Dedifferentiated amniotic fluid mesenchymal stem cell (primary cell): ENCODE data around the gene PCYT2.

Source experiments
- DNase-seq: peaks from one replicate; pipeline ENCODE4 v3.0.0-alpha.2; 2016; ENCODE audit errors: extremely low spot score

PCYT2 gene

DNA sequence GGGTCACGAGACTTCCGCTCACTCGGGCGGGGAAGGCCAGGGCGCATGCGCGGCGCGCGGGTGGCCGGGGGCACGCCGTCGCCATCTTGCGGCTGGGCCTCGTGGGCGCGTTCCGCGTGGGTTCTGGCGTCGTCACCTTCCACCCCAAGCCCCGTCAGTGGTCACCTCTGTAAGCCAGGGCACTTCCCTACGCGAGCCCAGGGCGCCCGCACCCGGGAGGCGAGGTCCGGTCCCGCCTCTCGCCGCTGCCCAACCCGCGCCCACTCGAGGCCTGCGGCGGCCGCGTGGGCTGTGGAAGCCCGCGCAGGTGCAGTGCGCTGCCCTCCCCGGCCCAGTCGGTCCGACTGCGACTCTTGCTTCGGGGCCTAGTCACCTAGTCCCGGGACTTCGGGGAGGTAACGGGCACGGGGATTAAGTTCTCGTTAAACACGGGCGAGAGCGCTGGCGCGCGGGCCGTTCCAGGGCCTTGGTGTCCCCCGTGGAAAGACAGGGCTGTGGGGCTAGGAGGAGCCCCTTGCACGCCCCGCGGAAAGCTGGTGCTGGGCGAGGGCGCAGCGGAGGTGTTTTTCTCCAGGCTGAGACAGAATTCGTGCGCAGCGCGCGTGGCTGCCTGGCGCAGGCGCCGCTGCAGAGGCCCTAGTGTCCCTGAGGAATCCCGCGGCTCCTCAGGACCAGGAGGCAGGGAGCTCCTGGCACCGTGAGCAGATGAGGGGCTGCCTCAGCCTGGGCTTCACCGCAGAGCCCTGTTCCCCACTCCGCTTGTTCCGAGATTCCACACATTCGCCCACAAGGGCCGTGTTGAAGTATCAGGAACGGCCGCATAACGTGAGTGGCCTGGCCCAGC lies 39.6 kb downstream of the PCYT2 start:
- DNase-seq, result peak; percentile 81

DNA sequence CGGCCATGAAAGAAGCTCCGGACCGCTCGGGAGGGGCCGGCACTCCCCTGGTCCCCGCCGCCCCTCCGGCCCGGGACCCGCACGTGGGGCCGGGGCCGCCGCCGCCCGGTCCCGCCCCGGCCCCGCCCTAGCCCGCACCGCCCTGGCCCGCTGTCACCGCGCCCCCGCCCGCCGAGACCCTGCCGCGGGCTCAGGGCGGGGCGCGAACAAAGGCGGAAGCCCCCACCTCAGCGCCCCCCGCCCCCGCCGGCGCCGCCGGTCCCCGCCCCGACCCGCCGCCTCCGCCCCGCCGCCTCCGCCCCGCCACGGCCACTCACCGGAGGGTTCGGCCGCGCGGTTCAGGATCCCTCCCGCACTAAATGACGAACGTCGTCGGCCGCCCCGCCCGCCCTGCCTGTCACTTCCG lies 40.2 kb downstream of the PCYT2 start, which contains the start of gene ARHGDIA:
TSS of gene ARHGDIA (minus strand) at position 357 of the 406 bp plus-strand sequence. CDS start 1,407 bp downstream, outside the sequence.
- DNase-seq, result no peak

DNA sequence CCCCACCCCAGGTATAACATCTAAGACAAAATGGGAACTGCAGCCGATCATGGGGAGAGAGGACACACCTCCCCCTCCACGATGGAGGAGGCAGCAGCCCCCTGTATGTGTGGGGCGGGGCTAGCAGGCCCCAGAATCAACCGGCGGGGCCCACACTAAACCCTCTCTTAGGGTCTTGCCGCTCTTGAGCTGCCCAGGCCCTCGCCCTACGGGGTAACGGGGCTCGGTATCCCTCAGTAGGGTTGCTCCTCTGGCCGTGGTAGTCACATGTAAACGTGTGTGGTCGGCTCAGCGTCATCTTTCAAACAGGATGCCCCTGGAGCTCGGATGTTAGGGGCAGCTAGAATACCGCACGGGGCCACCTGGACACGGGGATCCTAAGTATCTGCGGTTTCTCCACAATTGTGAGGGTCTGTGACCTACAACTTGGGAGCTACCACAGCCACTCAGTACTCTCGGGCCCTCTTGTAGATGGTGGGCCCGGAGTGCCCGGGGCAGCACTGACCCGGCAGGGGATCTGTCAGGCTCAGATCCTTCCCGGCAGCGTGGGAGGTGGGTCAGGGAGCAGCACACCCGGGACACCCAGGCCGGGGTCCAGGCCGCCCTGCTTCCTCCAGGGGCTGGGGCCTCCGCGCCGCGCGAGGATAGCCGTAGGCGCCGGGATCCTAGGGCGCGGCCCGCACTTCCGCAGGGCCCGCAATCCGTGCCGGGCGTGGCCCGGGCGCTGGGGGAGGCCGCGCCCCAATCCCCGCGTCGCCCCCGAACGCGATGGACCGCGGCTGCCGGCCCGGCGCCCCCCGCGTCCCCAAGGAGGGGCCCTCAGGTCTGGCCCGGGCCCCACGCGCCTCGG lies 40.8 kb downstream of the PCYT2 start:
- DNase-seq, result no peak

DNA sequence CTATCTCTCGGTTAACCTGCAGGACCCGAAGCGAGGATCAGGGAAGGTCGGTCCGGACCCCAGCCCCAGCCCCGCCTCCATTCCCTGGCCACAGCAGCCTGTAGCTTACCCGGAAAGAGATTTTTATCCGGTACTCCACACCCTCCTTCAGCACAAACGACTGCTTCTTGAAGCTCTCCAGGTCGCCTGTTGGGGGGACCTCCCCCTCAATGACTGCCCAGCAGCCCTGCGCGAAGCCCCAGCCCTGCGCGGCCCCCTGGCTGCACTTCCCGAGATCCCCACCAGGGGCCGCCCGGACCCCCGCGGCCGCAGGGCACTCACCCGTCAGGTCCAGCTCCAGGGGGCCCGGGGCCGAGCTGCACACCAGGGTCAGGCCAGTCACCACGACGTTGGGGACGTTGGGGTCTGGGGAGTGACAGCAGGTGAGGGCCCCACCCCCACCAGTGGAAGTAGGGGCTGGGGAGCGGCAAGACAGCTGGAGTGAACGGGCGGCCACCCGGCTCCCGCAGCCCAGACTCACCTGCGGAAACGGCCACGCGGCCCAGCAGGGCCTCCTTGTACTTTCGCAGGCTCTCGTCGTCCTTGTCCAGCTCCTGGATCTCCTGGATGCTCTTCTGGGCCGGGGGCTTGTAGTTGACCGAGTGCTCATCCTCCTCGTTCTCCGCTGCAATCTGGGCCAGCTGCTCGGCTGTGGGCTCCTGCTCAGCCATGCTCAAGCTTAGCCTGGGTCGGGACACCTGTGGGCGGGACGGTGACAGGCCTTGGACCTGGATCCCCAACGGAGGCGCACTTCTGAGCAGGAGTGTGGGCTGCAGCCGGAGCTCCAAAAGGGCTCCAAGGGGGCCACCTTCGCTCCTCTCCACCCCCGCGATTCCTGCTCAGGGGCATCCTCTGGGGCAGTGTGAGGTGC lies 41.7 kb downstream of the PCYT2 start:
- no peak for DNase-seq

DNA sequence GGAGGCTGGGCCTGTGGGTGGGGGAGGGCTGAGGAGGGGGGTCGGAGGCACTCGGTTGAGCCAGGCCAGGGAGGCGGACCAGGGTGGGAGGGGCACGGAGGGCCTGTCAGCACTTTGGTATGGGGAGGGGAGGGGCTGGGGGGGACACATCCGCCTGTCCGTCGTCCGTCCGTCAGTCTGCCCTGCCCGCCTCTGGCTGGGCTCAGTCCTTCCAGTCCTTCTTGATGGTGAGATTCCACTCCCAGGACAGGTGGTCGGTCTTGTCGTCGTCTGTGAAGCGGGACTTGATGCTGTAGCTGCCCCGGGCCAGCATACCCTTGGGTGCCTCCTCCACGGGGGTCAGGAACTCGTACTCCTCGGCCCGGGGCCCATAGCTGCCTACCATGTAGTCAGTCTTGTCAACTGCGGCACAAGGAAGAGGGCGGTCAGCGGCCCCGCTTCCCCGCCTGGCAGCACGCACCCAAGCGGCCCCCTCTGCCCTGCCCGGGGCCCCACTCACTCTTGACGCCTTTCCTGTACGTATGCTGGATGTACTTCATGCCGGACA lies 42.5 kb downstream of the PCYT2 start:
- DNase-seq, result peak; percentile 58

DNA sequence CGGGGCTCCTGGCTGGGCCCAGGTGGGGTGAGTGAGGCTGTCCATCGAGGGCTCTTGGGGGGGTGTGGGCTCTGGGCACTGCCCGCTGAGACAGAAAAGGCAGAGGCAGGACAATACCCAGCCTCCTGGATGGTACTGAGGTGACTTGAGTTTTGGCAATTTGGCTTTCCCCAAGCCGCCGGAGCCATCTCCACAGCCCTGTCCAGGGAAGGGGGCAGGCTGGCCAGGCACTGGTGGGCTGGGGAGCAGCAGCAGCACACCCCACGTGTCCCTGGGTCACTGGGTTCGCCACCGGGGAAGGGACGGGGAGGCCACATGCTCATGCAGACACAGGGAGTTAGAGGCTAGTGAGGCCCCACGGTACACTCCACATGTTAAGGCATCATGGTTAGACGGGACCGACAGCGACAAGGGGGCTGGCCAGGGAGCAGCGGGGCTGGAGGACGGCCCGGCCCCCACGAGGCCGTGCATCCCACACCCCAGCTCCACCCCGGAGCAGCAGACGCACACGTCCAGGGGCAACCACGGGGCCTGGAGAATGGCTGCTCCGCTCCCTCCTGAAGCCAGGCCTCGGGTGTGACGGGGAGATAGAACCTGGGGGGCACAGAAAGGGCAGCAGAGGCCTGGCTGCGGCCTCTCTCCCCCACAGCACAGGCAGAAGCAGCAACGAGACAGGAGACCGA lies 43.1 kb downstream of the PCYT2 start:
- no peak for DNase-seq

DNA sequence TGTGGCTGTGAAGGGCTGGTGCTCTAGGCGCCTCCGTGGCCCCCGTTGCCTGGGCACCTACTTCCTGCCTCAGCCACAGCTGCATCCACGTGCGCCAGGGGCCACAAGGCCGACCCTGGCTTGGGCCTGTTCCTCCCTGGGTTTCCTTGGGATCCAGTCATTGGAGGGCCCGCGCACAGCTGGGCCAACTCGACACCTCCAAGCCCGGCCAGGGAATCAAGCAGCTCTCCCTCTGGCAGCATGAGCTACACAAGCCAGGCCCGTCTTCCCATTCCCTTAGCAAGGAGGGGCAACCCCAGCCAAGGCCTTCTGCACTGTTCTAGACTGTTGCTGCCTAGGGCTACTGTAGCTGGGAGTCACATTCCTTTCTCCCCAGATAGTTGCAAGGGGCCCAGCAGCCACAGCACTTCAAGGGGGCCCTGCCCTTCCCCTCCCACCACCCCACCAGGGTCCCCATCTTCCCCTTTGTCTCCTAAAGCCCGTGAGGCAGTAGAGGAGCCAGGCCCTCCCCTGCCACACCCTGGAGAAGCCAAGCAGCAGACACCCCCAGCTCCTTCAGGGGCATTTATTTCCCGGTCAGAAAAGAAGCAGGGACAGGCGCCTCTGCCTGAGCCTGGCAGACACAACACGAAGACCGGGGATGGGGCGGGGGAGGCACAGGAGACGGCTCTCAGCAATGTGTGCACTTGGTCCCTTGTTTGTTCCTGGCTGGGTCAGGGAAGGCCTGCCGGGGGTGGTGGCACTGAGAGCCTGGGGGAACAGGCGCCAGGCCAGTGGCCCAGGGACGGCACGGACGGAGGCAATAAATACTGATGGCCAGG lies 43.8 kb downstream of the PCYT2 start:
- DNase-seq, result peak; percentile 36

DNA sequence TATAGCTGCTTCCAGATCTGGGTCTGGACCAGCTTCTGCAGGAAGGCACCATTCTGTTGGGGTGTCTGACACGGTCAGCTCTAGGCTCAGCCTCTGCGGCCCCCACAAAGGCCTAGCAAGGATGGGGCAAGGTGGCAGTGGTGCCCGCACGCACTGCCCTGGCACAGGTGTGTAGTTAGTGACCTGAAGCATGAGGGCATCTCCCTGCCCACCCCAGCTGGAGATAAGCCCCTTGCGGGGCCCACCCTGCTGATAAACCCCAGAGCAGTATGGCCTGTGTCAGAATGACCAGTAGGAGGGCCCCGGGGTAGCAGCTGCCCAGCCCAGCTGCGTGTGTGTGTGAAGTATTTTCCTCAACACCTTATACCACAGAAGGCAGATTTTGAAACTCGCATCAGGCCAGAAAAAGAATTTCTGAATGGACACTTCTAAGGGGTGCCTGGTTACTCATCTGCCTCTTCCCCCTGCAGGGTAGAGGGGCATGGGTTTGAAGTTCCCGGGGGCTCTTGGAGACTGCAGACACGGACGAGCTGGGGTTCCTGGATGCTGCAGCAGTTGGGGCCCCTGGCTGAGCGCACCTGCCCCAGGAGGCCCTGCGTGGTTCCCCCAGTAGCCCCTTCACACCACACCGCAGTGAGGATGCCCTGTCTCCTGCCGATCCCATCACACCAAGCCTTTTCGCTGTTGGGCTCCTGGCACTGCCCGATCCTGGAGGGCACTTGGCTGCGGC lies 44.6 kb downstream of the PCYT2 start:
- no peak for DNase-seq

DNA sequence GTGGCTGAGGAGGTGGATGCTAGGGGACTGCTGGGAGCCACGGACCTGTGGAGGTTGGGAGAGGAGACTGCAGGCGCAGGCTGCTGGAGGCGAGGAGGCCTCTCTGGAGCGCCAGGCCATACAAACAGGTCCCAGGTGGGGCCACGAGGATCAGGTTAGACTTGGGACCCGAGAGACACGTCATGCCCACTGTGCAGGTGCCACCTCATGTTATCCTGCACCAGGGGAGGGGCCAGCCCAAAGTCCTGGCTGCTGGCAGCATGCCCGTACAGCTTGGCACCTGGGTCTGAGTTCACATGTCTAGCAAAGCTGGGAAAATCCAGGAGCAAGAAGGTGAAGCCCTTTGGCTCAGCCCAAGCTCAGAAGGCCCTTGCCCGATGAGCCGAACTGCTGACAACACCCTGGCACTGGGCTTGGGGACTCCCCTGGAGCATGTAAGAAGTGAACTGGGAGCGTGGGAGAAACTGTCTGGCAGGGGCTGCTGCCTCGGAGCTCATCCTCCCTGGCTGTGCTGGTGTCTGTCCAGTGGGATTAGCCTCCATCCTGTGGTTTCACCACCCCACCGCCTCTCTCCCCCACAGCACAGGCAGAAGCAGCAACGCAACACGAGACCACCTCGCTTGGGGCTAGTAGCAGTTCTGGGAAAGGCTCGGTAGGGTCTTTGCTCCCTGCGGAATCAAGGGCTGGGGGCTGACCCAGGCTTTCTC lies 45.3 kb downstream of the PCYT2 start:
- no peak for DNase-seq

DNA sequence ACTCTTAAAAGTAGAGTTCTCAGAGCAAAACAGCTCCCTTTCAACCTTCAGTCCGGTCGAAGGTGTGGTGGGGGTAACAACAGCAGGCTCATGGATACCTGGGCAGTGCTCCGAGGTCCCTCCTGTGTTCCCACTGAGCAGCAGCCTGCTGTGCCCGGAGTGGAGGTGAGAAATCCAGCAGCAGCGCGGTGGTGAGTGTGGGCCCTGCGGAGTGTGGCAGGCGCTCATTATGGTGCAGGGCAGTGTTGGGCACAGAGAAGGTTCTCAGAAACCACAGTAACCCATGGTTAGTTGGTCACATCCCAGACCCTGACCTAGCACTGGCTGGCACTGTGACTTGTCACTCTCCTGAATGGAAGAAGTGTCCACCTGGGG lies 45.9 kb downstream of the PCYT2 start:
- no peak for DNase-seq

DNA sequence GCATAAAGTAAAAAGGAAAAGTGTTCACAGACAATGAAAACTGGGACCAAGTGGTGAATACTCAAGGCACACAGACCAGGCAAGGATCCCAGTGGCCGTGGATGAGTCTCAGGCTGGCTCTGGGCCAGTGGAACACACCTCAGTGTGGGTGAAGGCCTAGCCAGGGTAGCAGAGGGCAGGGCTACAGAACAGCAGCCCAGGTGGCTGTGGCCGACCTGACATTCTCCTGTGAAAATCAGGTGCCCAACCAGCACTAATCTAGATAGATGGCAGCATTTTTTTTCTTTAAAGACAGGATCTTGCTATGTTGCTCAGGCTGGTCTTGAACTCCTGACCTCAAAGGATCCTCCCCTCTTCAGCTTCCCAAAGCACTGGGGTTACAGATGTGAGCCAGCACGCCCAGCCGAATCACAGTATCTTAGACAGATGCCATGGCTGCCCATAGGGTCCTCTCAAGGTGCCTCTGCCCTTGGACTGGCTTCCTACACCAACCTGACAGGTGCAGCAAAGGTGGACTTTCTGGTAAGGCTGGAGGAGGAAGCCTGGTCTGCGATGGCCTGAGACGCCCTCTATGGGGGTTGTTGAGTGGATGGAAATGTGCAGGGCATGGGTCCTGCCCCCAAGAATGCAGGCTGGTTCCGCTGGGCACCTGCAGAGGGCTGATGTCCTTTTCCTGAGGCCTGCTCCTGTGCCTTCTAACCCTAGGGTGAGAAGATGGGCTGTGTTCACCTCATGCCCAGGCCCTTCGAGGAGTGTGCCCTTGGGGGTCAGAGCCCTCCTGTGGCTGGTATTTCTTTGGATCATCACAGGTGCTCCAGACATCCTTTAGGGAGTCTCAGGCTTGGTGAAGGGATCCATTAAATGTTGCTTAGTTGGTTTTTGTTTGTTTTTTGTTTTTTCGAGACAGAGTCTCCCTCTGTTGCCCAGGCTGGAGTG lies 47.1 kb downstream of the PCYT2 start:
- DNase-seq, result no peak

DNA sequence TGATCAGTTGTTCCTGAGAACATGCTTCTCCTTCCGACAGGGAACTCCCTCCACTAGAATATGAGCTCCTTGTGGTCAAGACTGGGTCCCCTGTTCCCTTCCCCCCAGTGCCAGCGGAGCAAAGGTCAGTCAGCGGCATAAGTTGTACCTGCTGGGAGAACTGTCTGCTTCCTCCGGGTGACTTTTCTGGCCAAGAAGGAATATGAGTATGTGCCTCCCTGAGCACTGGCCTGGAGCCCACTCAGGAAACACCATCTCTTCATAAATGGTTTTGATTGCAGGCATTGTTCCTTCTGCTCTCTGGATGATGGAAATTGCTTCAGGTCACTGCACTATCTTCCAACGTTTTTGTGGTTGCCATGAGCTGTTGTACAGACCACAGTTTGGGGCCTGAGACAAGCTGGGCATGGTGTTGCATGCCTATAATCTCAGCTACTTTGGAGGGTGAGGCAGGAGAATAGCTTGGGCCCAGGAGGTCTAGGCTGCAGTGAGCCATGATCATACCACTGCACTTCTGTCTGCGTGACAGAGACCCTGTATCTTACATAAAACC lies 48.0 kb downstream of the PCYT2 start:
- no peak for DNase-seq

DNA sequence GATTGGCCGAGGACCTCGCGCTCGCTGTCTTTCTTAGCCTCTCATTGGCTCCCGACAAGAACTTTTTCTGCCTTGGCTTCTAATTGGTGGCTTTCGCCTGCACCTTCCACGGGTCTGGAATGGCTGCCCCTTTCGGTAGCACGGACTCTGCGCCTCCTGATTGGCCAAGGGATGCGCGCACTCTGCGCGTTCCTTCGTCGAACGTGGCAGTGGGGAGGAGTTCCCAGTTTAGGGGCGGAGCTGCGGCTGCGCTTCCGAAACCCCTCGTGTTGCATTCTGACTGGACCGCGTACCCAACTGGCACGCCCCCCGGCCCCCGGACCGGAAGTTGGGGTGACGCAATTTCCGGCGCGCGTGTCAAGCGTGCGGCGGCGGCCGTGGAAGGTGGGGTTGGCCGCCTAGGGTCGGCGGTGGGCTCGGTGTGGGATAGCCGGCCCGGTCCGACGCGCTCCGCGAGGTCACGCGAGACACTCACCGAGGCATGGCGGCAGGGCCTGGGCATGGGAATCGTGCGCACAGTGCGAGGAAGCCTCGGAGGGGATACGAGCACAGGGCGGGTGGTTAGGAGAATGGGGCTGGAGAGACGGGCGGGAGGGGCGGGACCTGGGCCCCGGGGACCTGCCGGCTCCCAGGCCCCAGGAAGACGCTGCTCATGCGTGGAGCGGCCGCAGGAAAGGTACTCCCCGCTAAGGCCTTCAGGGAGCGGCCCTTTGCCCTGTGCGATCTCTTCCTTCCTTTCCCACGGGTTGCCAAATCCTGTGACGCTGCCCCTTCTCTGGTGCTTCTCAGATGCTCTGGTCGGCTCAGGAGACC lies 50.2 kb downstream of the PCYT2 start:
- peak; percentile 100 for DNase-seq

DNA sequence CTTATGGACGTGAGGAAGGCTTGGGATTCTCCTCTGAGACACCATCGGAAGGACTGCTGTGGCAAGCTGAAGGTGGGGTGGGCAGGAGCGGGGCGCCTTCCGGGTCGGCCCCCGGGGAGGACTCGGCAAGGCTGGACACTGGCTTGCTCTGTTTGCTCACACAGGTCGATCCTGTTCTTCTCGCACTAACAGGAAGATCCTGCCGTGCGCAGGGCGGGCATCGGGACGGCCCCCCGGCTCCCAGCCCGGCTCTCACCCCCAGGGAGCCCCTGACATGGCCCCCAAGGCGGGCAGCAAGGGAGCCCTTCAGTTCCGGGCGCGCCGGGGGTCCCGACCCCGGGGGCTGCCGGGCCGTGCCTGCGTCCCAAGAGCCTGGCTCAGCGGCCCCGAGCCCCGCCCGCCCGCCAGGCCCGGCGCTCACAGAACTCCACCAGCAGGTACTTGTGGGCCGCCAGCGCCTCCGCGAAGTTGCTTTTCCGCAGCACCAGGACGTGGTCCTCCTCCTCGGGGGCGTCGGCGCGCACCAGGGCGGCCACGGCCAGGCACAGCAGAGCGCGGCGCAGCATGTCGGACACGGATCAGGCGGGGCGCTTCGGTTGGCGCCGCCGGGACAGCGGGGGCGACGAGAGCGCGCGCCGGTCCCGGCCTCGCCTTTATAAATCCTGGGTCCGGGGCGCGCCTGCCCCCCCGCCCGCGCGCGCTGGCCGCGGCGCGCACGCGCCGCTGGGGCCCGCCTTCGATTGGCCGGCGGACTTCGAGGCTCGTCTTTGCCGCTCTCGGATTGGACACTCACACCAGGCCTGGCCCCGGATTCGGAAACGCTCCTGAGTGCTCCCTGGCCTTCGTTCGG lies 51.1 kb downstream of the PCYT2 start, which contains the start of gene P4HB:
TSS of gene P4HB (minus strand) at position 630 of the 850 bp plus-strand sequence. CDS start at position 566, 64 bp downstream.
- no peak for DNase-seq
